GM21619 (cell line): ENCODE results near the gene NQO2.
"Not testable (repeated sequence)": the region's sequence is repeated elsewhere in the genome, so short reads cannot be mapped to it uniquely, and the experiment has no call there.

ENCODE experiments used
- ATAC-seq: cut with Tn5 transposase; IDR thresholded peaks from one replicate; pipeline ENCODE4 v1.9.1; 2021; ENCODE audit not compliant: unreplicated experiment

Gene NQO2

DNA sequence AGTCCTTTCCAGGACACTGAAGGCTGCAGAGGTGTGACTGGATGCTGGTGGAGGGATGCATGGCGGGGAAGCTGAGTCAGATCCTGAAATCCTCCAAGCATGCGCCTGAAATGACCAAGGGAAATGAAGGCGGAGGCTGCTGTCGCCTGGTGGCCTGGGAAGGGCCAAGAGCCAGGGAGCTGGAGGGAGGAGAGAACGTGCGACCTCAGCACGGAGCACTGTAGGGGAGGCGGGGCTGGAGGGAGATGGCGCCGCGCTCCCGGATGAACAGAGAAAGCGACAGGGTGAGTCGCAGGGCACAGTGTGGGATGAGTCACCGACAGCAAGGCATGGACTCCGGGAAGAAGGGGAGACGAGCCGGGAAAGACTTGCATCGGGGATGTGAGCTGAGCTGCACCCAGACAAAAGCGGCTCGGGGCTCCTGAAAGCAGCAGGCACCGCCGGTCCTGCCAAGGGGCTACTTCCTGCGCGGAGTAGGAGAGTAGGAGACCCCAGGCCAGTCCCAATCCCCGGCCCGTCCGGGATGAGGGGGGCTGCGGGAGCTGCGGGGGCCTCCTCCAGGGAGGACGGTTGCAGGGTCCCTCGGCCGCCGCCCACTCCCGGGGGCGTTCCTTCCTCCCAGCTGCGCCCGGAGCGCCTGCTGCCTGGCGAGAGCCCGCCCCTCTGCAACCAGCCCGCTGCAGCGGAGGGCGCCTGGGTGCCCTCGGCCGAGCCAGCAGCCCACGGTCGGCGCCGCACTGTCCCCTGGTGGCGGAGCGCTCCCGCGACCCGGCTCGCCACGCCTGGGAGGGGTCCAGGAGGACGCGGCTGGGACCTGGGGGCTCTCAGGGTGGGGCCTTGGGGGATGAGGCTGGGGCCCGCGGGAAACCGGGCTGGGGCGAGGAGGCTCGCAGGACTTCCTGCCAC lies 11.0 kb upstream of the NQO2 start:
- peak; percentile 68 for ATAC-seq

DNA sequence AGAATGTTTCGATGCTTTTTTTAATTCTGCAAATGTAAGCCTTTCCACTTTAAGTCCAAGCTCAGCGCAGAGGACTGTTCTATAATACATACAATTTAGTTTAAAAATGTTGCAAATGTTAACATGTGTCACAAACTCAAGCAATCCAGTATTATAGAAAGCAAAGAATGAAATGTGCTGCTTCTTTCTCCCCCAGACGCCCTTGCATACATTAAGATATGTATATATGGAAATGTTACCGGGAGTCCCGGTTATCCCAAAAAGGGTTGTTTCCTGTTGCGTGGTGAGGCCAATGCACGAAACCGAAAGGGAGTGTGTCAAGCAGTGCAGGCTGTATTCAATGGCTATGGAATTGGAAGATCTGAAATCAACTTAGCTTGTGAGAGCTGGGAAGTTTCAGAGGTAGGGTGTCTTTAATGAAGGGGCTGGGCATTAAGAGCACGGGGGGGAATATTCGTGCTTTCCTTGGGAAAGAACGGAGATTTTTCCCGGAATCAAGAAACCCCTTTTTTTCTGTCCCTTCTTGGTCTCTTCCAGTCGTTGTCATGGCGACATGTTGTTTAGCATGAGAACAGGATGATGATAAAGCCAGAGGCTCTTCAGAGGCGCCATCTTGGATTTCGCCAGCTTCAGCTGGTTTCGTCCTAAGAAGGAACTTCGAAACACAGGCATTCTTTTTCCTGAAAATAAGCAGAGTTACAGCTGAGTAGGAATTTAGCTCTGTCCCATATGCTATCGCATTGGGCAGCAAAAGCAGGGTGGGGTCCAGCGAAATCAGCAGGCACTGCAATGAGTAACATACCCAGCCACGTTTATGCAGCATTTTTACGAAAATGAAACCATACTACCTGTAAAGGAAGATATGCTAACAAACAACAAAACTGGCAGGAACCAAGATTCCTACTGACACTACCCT lies 10.1 kb upstream of the NQO2 start:
- peak; percentile 64 for ATAC-seq

DNA sequence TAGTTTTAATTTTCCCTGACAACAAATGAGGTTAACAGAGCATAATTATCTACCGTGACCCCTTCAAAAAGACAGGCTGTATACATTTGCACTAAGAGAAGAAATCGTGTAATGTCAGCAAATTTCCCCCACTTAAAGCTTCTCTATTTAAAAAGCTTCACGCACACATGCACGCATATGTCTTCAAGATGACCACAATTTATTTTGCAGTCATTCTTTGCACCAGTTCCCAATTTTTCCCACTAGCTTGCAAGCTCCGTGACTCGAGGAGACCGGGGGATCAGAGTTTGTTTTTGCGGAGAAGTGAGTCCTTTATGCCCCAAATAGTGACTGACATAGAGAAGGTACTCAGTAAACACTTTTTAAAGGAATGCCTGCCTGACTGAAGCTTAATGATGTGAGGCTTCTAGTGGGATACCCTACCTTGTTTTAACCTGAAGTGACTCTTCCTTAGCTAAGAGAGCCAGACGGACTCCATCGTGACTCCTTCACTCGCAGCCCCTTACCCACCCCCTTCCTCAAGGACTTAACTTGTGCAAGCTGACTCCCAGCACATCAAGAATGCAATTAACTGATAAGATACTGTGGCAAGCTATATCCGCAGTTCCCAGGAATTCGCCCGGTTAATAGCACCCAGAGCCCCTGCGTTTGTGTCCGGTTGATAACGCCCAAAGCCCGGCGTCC lies 9.3 kb upstream of the NQO2 start:
- ATAC-seq: no peak

DNA sequence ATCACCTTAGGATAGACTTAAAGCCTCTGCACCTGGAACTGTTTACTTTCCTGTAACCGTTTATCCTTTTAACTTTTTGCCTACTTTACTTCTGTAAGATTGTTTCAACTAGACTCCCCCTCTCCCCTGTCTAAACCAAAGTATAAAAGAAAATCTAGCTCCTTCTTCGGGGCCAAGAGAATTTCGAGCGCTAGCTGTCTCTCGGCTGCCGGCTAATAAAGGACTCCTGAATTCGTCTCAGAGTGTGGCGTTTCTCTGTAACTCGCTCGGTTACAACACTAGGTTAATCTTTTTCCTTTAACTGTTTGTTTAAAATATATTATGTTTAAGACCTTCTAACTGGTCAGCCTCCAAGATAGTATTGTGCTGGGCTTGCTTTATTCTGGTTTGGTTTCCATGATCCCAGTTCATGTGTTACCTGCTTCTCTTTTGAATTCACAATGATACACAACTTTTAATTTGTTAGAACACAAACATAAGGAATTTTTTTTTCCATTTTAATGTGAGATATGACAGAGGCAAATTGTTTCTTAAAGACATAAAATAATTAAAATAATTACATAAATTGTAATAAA lies 8.7 kb upstream of the NQO2 start:
- no peak for ATAC-seq

DNA sequence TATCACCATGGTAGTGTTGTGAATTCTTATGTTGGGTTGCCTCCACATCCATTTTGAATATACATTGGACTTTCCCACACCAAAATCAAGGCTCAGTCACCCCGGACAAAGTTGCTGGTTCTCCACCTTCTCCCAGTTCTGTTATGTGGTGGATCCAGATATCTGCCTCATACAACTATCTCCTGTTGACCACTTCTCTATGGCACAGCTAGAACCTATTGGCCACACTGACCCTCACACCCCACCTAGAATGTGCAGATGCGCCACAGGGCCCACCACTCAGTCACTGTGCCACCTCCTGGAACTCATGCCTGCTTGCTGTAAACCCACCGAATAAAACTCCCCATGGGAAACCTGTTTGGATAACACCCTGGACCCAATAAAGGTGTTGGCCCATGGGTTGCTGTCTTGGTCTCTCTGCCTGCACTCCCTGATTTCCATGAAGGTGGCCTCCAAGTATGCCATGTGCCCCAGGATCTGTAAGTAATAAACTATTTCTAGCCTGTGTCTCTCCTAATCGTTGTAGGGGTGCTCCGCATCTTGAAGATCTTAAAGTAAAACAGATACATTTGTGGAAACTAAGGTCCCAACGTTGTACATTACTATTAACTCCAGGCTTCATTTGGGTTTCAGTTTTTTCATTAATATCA lies 7.2 kb upstream of the NQO2 start:
- ATAC-seq: no peak

DNA sequence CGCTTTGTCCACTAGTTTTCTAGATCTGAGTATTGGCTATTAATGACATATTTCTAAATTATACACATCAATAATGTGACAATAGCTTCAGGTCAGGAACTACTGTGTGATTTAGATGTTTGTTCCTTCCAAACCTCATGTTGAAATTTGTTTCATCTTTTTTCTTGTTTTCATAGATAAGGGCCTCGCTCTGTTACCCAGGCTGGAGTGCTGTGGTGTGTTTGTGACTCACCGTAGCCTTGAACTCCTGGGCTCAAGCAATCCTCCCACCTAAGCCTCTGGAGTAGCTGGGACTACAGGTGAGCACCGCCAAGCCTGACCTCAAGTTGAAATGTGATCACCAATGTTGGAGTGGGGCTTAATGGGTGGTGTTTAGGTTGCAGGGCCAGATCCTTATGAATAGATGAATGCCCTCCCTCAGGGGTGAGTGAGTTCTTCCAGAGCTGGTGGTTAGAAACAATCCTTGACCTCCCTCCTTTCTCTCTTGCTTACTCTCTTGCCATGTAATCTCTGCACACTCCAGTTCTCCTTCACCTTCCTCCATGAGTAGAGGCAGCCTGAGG lies 5.9 kb upstream of the NQO2 start:
- ATAC-seq: no peak

DNA sequence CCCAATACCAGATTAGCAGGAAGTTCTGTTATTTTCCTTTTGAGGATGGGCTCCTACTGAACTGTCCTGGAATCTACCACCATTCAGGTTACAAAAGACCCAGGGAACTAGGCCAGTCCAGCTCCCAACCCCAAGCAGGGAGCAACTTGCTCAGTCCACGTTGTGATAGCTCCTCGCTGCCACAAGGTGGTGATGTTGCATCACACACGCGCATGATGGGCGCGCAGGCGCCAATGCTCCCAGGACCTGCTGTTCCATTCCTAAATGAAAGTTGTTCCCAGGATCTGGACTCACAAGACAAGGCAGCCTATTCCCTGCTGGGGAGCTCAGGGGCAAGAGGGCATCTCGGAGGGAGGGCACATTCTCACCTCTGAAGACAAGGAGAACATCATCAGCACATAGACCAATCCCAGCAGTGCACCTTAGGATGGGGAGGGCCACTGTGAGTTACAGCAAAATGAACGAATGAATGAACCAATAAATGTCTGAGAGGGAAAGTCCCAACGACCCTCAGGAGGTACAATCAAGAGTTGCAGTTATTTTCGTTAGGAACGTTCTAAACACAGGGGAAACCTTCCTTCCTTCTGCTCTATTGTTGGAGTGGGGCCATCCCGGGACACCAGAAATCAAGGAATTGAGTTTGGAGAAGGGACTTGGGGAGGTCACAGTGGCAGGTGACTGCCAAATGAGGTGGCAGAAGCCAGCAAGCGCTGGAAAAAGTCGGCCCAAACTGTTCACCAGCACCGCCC lies 1.3 kb upstream of the NQO2 start:
- ATAC-seq: peak; percentile 33

DNA sequence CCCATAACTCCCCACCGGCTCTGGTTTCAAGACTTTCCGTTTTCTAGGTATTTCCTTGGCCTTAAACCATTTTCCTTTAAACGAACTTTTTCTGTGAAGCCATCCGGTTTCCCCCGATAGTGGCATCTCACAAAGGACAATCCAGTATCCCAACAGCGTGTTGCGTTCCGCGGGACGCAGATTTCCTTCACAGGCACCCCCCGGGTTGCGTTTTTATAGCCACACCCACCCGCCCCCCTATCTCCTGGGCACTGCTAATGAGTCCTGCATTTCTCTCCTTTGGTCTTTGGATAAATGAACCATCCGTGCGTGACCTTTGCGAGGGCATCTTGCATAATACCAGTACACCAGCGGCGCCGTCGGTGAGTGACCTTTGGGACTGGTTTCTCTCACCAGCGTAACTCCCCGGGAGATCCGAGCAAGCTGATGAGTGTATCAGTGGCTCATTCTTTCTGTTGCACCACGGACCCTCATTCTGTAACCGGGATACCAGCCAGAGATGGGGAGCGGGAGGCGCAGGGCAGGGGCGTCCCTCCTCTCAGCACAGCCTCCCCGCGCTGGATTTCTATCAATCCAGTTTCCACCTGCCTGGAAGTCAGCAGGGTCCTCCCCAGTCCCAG lies 586 bp upstream of the NQO2 start:
- no peak for ATAC-seq

DNA sequence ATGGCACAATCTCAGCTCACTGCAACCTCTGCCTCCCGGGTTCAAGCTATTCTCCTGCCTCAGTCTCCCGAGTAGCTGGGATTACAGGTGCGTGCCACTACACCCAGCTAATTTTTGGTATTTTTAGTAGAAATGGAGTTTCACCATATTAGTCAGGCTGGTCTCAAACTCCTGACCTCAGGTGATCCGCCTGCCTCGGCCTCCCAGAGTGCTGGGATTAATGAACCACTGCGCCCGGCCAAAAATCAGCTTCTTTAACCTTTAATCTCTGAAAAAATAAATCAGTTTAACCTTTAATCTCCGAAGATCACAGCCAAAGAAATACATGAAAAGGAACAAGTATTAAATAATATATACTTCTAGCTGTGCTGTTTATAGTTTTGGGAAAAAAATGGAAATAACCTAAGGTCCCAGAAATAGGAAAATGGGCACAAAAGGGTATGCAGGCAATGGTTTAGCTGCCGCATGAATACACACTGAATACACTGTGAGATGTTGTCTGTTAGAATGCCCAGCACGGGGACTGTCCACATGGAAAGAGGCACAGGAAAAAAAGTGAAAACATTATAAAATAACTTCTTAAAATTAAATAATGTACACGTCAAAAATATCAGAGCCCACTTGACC lies 1.6 kb downstream of the NQO2 start:
- no peak for ATAC-seq

DNA sequence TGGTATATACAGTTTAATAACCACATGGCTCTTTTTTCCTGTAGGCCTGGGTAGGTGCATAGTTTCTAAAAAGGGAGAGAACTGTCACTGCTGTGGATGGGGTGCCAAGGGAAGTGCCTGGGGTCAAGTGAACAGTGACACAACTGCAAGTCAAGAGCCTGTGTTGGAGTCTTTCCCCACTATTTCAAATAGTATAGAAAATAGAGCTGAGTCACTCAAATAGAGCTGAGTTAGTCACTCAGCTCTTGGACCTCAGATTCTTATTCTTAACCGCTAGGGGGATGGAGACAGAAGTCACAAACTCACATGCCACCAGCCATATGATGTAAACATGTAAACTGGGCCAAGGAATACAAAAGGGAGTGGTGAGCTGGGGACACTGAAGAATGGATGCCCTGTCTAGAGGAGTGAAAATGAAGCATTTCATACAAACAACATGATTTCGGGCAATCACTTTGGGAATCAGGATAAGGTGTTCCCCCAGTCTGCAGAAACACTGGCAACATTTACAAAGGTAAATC lies 2.1 kb downstream of the NQO2 start:
- ATAC-seq: no peak

DNA sequence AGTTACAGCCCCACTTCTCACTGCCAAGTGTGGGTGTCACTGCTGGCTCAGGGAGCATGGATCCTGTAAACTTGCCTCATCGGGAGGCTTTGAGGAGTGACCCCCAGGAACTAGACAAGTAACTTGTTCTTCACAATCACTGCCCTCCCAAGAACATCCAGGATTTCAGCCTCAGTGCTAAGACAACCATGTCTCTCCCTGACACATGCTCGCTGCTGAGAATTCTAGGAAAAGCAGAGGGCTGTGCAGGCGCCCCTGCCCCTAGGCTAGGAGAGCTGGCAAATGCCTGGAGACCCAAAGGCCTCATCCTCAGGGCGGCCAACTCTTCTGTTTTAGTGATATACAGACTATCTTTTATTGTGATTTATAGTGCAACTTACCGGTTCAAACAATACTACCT lies 3.5 kb downstream of the NQO2 start:
- ATAC-seq: not testable (repeated sequence)

DNA sequence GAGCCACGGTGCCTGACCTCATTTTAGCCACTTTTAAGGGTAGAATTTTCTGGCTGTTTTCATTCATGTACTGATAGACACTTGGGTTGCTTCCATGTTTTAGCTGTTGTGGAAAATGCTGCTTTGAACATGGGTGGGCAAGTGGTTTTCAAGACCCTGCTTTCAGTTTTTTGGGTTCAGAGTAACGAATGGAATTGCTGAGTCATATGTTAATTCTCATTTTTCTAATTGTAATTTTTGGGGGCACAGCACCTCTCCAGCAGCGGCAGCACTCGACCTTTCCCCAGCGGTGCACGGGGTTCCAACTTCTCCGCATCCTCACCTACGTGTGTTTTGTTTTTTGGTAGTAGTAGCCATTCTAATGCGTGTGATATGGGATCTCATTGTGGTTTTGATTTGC lies 5.4 kb downstream of the NQO2 start:
- no peak for ATAC-seq

DNA sequence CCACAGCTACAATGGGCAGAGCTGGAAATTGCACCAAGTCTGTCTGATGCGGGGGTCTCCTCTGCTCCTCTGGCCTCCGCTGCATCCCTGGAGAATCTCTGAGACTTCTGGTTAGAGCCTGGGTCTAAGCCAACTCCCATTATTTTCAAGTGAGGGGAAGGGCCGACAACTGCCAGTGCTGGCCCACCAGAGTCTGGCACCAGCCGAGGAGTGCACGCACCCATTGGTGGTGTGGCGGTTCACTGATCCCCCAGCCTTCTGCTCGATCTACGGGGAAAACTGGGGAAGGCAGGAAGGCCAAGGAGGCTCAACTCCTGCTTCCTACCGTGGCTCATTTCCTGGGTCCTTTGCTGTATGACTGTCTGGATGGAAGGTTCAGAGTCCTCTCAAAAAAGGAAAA lies 6.2 kb downstream of the NQO2 start:
- ATAC-seq: no peak

DNA sequence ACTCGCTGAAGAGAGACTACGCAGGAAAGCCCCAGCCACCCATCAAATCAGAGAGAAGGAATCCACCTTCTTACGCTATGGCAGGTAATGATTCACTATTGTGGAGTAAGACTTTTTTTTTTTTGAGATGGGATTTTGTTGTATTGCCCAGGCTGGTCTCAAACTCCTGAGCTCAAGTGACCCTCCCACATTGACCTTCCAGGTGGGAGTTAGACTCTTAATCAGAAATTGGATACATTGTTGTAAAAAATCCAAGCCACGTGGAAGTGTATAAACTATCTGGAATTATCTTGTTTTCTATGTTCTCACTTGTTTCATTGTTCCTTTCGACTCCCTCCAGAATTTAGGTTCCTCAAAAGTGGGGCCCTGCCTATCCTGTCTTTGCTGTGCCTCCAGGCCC lies 6.8 kb downstream of the NQO2 start:
- no peak for ATAC-seq

DNA sequence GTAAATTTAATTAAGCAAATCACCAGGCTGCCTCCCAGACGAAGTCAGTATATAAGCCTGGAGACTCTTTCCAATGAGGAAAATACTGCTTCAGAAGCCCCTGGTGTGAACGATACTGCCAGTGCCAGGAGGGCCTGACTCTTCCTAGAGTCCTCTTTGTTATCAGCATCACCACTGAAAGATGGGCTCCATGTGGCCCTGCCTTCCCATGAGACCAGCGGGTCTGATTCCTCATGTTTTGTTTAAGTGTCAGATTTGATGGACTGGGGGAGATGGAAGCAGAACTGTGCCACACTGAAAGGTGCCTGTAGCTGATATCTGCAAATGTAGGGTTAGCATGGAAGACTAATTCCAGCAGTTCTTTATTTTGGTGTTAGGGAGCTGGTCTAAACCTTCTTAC lies 7.9 kb downstream of the NQO2 start:
- ATAC-seq: no peak

DNA sequence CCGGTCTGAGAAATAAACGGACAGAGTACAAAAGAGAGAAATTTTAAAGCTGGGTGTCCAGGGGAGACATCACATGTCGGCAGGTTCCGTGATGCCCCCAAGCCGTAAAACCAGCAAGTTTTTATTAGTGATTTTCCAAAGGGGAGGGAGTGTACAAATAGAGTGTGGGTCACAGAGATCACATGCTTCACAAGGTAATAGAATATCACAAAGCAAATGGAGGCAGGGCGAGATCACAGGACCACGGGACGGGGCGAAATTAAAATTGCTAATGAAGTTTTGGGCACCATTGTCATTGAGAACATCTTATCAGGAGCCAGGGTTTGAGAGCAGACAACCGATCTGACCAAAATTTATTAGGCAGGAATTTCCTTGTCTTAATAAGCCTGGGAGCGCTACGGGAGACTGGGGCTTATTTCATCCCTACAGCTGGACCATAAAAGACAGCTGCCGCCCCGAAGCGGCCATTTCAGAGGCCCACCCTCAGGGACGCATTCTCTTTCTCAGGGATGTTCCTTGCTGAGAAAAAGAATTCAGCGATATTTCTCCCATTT lies 9.1 kb downstream of the NQO2 start:
- not testable (repeated sequence) for ATAC-seq

DNA sequence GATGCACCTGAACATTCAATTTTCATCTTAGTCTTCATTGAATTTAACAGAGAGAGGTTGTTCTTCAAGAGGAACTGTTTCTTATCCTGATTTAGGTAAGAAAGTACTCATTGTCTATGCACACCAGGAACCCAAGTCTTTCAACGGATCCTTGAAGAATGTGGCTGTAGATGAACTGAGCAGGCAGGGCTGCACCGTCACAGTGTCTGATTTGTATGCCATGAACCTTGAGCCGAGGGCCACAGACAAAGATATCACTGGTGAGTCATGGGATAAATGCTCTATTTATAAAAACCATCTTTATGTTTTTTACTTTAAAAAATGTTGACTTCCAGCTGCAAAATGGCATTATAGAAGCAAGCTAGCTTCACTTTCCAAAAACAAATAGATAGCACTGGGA lies 10.2 kb downstream of the NQO2 start:
- no peak for ATAC-seq

DNA sequence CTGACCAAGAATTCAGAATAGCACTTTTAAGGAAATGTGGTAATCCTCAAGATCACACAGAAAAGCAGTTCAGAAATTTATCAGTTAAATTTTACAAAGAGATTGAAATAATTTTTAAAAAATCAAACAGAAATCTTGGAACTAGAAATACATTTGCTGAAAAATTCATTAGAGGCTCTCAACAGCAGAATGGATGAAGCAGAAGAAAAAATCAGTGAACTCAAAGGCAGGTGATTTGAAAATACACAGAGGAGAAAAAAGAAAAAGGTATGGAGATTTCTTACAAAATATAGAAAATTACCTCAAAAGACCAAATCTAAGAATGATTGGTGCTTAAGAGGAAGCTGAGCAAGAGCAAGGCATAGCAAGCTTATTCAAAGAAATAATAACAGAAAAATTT lies 11.5 kb downstream of the NQO2 start:
- ATAC-seq: no peak
